Fibroblast of the aortic adventitia (primary cell): ENCODE results near the gene OR14C36. TPM values are rescaled to one million over a fixed set of nuclear protein-coding genes. Genes with fewer than 3 reads are reported as not detected.

Source experiments
- DNase-seq: peaks from one replicate; pipeline ENCODE4 v3.0.0-alpha.2; 2010; ENCODE audit warnings: low read depth
- H3K4me3 ChIP-seq: 2 replicates; pipeline ENCODE4 v1.5.1; 2011; ENCODE audit warnings: low read depth, mild to moderate bottlenecking, control low read depth, low read length, moderate library complexity
- CTCF ChIP-seq: IDR thresholded peaks from 2 replicates; pipeline ENCODE4 v1.5.1; 2011; ENCODE audit warnings: mild to moderate bottlenecking, low read length, control low read depth, inconsistent platforms; ENCODE audit not compliant: insufficient read depth
- total RNA-seq: library from RNA; depleted of rRNA; stranded (reverse); fragments of >200 nt; gene quantifications from 2 replicates; pipeline ENCODE4 v1.2.3, GENCODE V29; 2012; ENCODE audit warnings: low replicate concordance

OR14C36 gene
- total RNA-seq, 1 donor = not detected

- H3K4me3 ChIP-seq = no peak overlapping the region
- no peak for DNase-seq
Measured at GRCh38 chr1:248380854-248381253, 32.3 kb downstream of the OR14C36 start.

GRCh38 chr1:248388426-248388825, 39.9 kb downstream of the OR14C36 start:
- no peak overlapping the region for H3K4me3 ChIP-seq
- no peak for DNase-seq
- TF ChIP-seq CTCF = no peak

More at GRCh38 chr1:248380854-248381253, 32.3 kb downstream of the OR14C36 start:
- TF ChIP-seq CTCF = no peak

GRCh38 chr1:248393050-248393449, 44.5 kb downstream of the OR14C36 start:
- no peak for DNase-seq
- H3K4me3 ChIP-seq = no peak overlapping the region
- no peak for TF ChIP-seq CTCF

Other genes with a start within 250 kb of the OR14C36 start
- gene OR2M5, start 203.6 kb upstream of the OR14C36 start, total RNA-seq = not detected in 2 replicates
- not detected in 2 replicates for gene OR2M2, start 174.0 kb upstream of the OR14C36 start, total RNA-seq
- gene OR2M3, start 151.5 kb upstream of the OR14C36 start, total RNA-seq = under 0.01 TPM in 1 of 2 replicates, not detected in the other
- gene OR2M4, start 117.4 kb upstream of the OR14C36 start, total RNA-seq = not detected in 2 replicates
- gene OR2T33, start 70.8 kb upstream of the OR14C36 start, total RNA-seq = not detected in 2 replicates
- not detected in 2 replicates for gene OR2T12, start 45.4 kb upstream of the OR14C36 start, total RNA-seq
- gene OR2M7, start 24.2 kb upstream of the OR14C36 start, total RNA-seq = not detected in 2 replicates
- gene OR2T4, start 12.9 kb downstream of the OR14C36 start, total RNA-seq = not detected in 2 replicates
- not detected in 2 replicates for gene OR2T6, start 27.0 kb downstream of the OR14C36 start, total RNA-seq
- not detected in 2 replicates for gene OR2T1, start 54.3 kb downstream of the OR14C36 start, total RNA-seq
- not detected in 2 replicates for gene OR2T2, start 96.9 kb downstream of the OR14C36 start, total RNA-seq
- gene OR2T3, start 124.6 kb downstream of the OR14C36 start, total RNA-seq = not detected in 2 replicates
- not detected in 2 replicates for gene OR2T5, start 139.8 kb downstream of the OR14C36 start, total RNA-seq
- not detected in 2 replicates for gene OR2G6, start 159.3 kb downstream of the OR14C36 start, total RNA-seq
- not detected in 2 replicates for gene OR2T29, start 214.0 kb downstream of the OR14C36 start, total RNA-seq
- not detected in 2 replicates for gene OR2T34, start 226.0 kb downstream of the OR14C36 start, total RNA-seq
- gene OR2T10, start 248.9 kb downstream of the OR14C36 start, total RNA-seq = not detected in 2 replicates